H1 (cell line): ENCODE data around the gene MFSD2B. TPM values are rescaled to one million over a fixed set of nuclear protein-coding genes. Genes with fewer than 3 reads are reported as not detected.

Source experiments
- CTCF ChIA-PET: fragments of 300-600 bp; sonication (Branson Sonifier 250); formaldehyde crosslinking; loops from one replicate; lab custom pipeline; 2021; ENCODE audit not compliant: partially characterized antibody; lab: Charles Lee
- POLR2A ChIA-PET: fragments of 300-600 bp; sonication (Branson Sonifier 250); formaldehyde crosslinking; loops from one replicate; lab custom pipeline; 2021; ENCODE audit warnings: inconsistent platforms; ENCODE audit not compliant: partially characterized antibody; lab: Charles Lee
- DNase-seq, 2 experiments: peaks; one replicate each; pipeline versions ENCODE4 v3.0.0 to v3.0.0-alpha.2; 2010 to 2022; ENCODE audit warnings: low spot score in 2 of 2, low read depth in 1 of 2, mixed read lengths in 1 of 2
- FAIRE-seq: peaks from 2 replicates; lab custom pipeline; 2011; peaks lifted over from hg19 to GRCh38; lab: Jason Lieb, UNC
- H2AFZ ChIP-seq: 2 replicates; pipeline ENCODE4 v1.8.1; 2012; ENCODE audit warnings: low read length, inconsistent platforms
- H2AK5ac ChIP-seq: 2 replicates; pipeline ENCODE4 v1.6.1; 2013; ENCODE audit warnings: low read depth, low read length
- H2BK120ac ChIP-seq: replicated peaks from 2 replicates; pipeline ENCODE3; 2013; ENCODE audit warnings: low read depth, low read length, inconsistent platforms
- H2BK12ac ChIP-seq: 2 replicates; pipeline ENCODE4 v1.6.1; 2013; ENCODE audit warnings: low read depth, low read length
- H2BK15ac ChIP-seq: 2 replicates; pipeline ENCODE4 v1.6.1; 2013; ENCODE audit warnings: low read length
- H2BK20ac ChIP-seq: 2 replicates; pipeline ENCODE4 v1.6.1; 2013; ENCODE audit warnings: low read length
- H2BK5ac ChIP-seq: 2 replicates; pipeline ENCODE4 v1.6.1; 2013; ENCODE audit warnings: low read depth, low read length
- H3K14ac ChIP-seq: 2 replicates; pipeline ENCODE4 v1.6.1; 2013; ENCODE audit warnings: inconsistent platforms; ENCODE audit not compliant: insufficient read length
- H3K18ac ChIP-seq: 2 replicates; pipeline ENCODE4 v1.6.1; 2013; ENCODE audit warnings: low read length; ENCODE audit errors: extremely low read depth
- H3K23ac ChIP-seq: 2 replicates; pipeline ENCODE4 v1.6.1; 2013; ENCODE audit warnings: inconsistent platforms; ENCODE audit not compliant: insufficient read length
- H3K23me2 ChIP-seq: 2 replicates; pipeline ENCODE4 v1.6.1; 2013; ENCODE audit warnings: low read depth, low read length
- H3K27ac ChIP-seq: 2 replicates; pipeline ENCODE4 v1.6.1; 2011; ENCODE audit warnings: low read depth, low read length, inconsistent platforms
- H3K27me3 ChIP-seq, 4 experiments: replicated peaks in 1 of 4; 1 replicate in 1 of 4; 2 replicates in 3 of 4; pipeline versions ENCODE4 v1.6.1 to v1.8.1; 2011 to 2013; ENCODE audit warnings: low read length in 3 of 4, mild to moderate bottlenecking in 3 of 4, inconsistent platforms in 2 of 4, mixed read lengths in 2 of 4, moderate library complexity in 1 of 4; ENCODE audit not compliant: control insufficient read depth in 3 of 4, insufficient read depth in 3 of 4; ENCODE audit errors: extremely low read depth in 1 of 4
- H3K36me3 ChIP-seq, 4 experiments: 2 replicates each; pipeline versions ENCODE4 v1.6.1 to v1.8.1; 2011 to 2013; ENCODE audit warnings: mild to moderate bottlenecking in 4 of 4, low read length in 3 of 4, moderate library complexity in 2 of 4, control low read depth in 1 of 4, inconsistent platforms in 1 of 4; ENCODE audit not compliant: insufficient read depth in 4 of 4, control insufficient read depth in 2 of 4
- H3K4ac ChIP-seq: replicated peaks from 2 replicates; pipeline ENCODE3; 2013; ENCODE audit warnings: low read length, low read depth, mixed read lengths, inconsistent platforms; ENCODE audit not compliant: insufficient read length
- H3K4me1 ChIP-seq, 4 experiments: replicated peaks in 1 of 4; 1 replicate in 1 of 4; 2 replicates in 3 of 4; pipeline versions ENCODE4 v1.6.1 to v1.8.1; 2011 to 2013; ENCODE audit warnings: low read length in 3 of 4, inconsistent platforms in 2 of 4, mixed read lengths in 1 of 4; ENCODE audit not compliant: insufficient read depth in 4 of 4, control insufficient read depth in 3 of 4
- H3K4me2 ChIP-seq, 2 experiments: 2 replicates each; pipeline versions ENCODE4 v1.6.1 to v1.8.1; 2011 to 2013; ENCODE audit warnings: low read depth in 2 of 2, low read length in 2 of 2, control low read depth in 1 of 2, inconsistent platforms in 1 of 2, mild to moderate bottlenecking in 1 of 2; ENCODE audit not compliant: insufficient read depth in 1 of 2
- H3K4me3 ChIP-seq, 4 experiments: fragments of 200-600, 300-600 bp in 1 of 4; sonication (generic), shearing (Covaris generic), sonication (Bioruptor Twin) in 1 of 4; 2 replicates each; pipeline versions ENCODE4 v1.5.1 to v1.8.1; 2011 to 2016; ENCODE audit warnings: low read length in 4 of 4, low read depth in 3 of 4, control low read depth in 2 of 4, inconsistent platforms in 2 of 4, mild to moderate bottlenecking in 2 of 4, mixed read lengths in 1 of 4, moderate library complexity in 1 of 4; ENCODE audit not compliant: insufficient read depth in 2 of 4; ENCODE audit errors: extremely low read depth in 1 of 4
- H3K56ac ChIP-seq: replicated peaks from 2 replicates; pipeline ENCODE3; 2013; ENCODE audit warnings: low read depth, mild to moderate bottlenecking, mixed read lengths, low read length, inconsistent platforms; ENCODE audit not compliant: insufficient read length
- H3K79me1 ChIP-seq: 2 replicates; pipeline ENCODE4 v1.6.1; 2013; ENCODE audit warnings: low read depth, low read length, control low read depth
- H3K79me2 ChIP-seq, 2 experiments: 2 replicates each; pipeline versions ENCODE4 v1.6.1 to v1.8.1; 2012 to 2013; ENCODE audit warnings: low read length in 2 of 2, mild to moderate bottlenecking in 2 of 2, inconsistent platforms in 1 of 2; ENCODE audit not compliant: insufficient read depth in 2 of 2, control insufficient read depth in 1 of 2
- H3K9ac ChIP-seq, 4 experiments: replicated peaks in 1 of 4; 1 replicate in 1 of 4; 2 replicates in 3 of 4; pipeline versions ENCODE4 v1.6.1 to v1.8.1; 2011 to 2013; ENCODE audit warnings: low read depth in 3 of 4, low read length in 3 of 4, control low read depth in 2 of 4, mild to moderate bottlenecking in 2 of 4, moderate library complexity in 2 of 4, inconsistent platforms in 1 of 4; ENCODE audit errors: extremely low read depth in 1 of 4
- H3K9me3 ChIP-seq, 2 experiments: 2 replicates each; pipeline versions ENCODE4 v1.6.1 to v1.8.1; 2012 to 2013; ENCODE audit warnings: mild to moderate bottlenecking in 2 of 2, moderate library complexity in 2 of 2, control low read depth in 1 of 2, inconsistent platforms in 1 of 2, low read depth in 1 of 2, low read length in 1 of 2, mixed read lengths in 1 of 2; ENCODE audit not compliant: insufficient read depth in 2 of 2
- H4K20me1 ChIP-seq, 2 experiments: replicated peaks in 1 of 2; 2 replicates each; pipeline versions ENCODE3 to v1.8.1; 2011 to 2013; ENCODE audit warnings: inconsistent platforms in 2 of 2, low read length in 2 of 2, mild to moderate bottlenecking in 1 of 2; ENCODE audit not compliant: insufficient read depth in 2 of 2, control insufficient read depth in 1 of 2
- H4K5ac ChIP-seq: 2 replicates; pipeline ENCODE4 v1.6.1; 2013; ENCODE audit warnings: low read length, low read depth, mixed read lengths, inconsistent platforms; ENCODE audit not compliant: insufficient read length
- H4K8ac ChIP-seq: 2 replicates; pipeline ENCODE4 v1.8.0; 2013; ENCODE audit warnings: mild to moderate bottlenecking, moderate library complexity, low read length, inconsistent platforms; ENCODE audit not compliant: insufficient read depth; ENCODE audit errors: extremely low read depth
- H4K91ac ChIP-seq: replicated peaks from 2 replicates; pipeline ENCODE3; 2013; ENCODE audit warnings: low read length, mixed read lengths, inconsistent platforms; ENCODE audit not compliant: insufficient read length
- ASH2L ChIP-seq: fragments of 200-600, 300-600 bp; sonication (generic); IDR thresholded peaks from one replicate; pipeline ENCODE4 v1.7.1; 2017; ENCODE audit warnings: low read length
- BACH1 ChIP-seq: IDR thresholded peaks from 2 replicates; pipeline ENCODE4 v1.6.1; 2012; ENCODE audit warnings: low read length, improper control_type of control experiment
- CBX8 ChIP-seq: fragments of 300-800, 300-1000 bp; sonication (generic); IDR thresholded peaks from 2 replicates; pipeline ENCODE4 v1.7.1; 2016; ENCODE audit warnings: low read depth, low read length, borderline replicate concordance
- CEBPB ChIP-seq: IDR thresholded peaks from 2 replicates; pipeline ENCODE4 v1.6.1; 2012; ENCODE audit warnings: low read depth, low read length
- CHD1 ChIP-seq: IDR thresholded peaks from 2 replicates; pipeline ENCODE4 v1.6.1; 2012; ENCODE audit warnings: low read depth, low read length, improper control_type of control experiment
- CREB1 ChIP-seq: IDR thresholded peaks from 2 replicates; pipeline ENCODE4 v1.6.1; 2012; ENCODE audit warnings: inconsistent platforms
- HDAC6 ChIP-seq: IDR thresholded peaks from one replicate; pipeline ENCODE4 v1.7.1; 2012; ENCODE audit warnings: low read depth, mild to moderate bottlenecking, inconsistent platforms, low read length, moderate library complexity
- KDM1A ChIP-seq: fragments of 200-600, 300-600 bp; sonication (generic); IDR thresholded peaks from 2 replicates; pipeline ENCODE4 v1.7.1; 2016; ENCODE audit warnings: mild to moderate bottlenecking, low read length, borderline replicate concordance
- POLR2AphosphoS5 ChIP-seq: IDR thresholded peaks from 2 replicates; pipeline ENCODE4 v1.6.1; 2011; ENCODE audit warnings: low read depth, low read length
- RBBP5 ChIP-seq: IDR thresholded peaks from 2 replicates; pipeline ENCODE4 v1.7.1; 2012; ENCODE audit warnings: low read depth, mild to moderate bottlenecking, inconsistent platforms, low read length, moderate library complexity, borderline replicate concordance
- RNF2 ChIP-seq: fragments of 200-900, 300-1000 bp; sonication (generic); IDR thresholded peaks from 2 replicates; pipeline ENCODE4 v1.7.1; 2016; ENCODE audit warnings: borderline replicate concordance, low read depth, mild to moderate bottlenecking, antibody characterized with exemption, low read length; ENCODE audit not compliant: poor library complexity, severe bottlenecking; ENCODE audit errors: missing control alignments
- SIN3A ChIP-seq, 2 experiments: IDR thresholded peaks in 1 of 2; conservative IDR thresholded peaks in 1 of 2; 2 replicates each; pipeline ENCODE4 v1.6.1; 2011 to 2012; ENCODE audit warnings: low read length in 2 of 2, improper control_type of control experiment in 1 of 2, low read depth in 1 of 2, mild to moderate bottlenecking in 1 of 2
- SIRT6 ChIP-seq: IDR thresholded peaks from one replicate; pipeline ENCODE4 v1.7.1; 2012; ENCODE audit warnings: low read length, inconsistent platforms
- SP2 ChIP-seq: IDR thresholded peaks from 2 replicates; pipeline ENCODE4 v1.6.1; 2012; ENCODE audit warnings: mild to moderate bottlenecking, low read length, inconsistent platforms
- TAF1 ChIP-seq: IDR thresholded peaks from 2 replicates; pipeline ENCODE4 v1.6.1; 2011; ENCODE audit warnings: mild to moderate bottlenecking, low read depth, low read length
- WGBS, 2 experiments: shearing (Covaris generic) in 1 of 2; methylation state at CpG; one replicate each; pipeline versions ENCODE4 v1.1.6 to v1.1.7; 2013 to 2015; ENCODE audit warnings: low lambda C conversion rate in 2 of 2, mixed read lengths in 2 of 2, inconsistent platforms in 1 of 2, low coverage in 1 of 2, missing lambda C conversion rate in 1 of 2; ENCODE audit not compliant: insufficient replicate concordance in 2 of 2, insufficient coverage in 1 of 2, insufficient read length in 1 of 2; ENCODE audit errors: extremely low coverage in 1 of 2, missing lambda C conversion rate in 1 of 2; 5-methylcytosine and 5-hydroxymethylcytosine counted together
- polyA plus RNA-seq, 7 experiments: library from polyadenylated mRNA; depleted of rRNA in 3 of 7; stranded (reverse) in 5 of 7; unstranded in 2 of 7; fragments of >200 nt in 5 of 7; fragments of 200-250 nt in 2 of 7; gene quantifications; 1 replicate in 5 of 7; 2 replicates in 1 of 7; 4 replicates in 1 of 7; pipeline versions ENCODE4 v1.2.1 to v1.2.3, GENCODE V29; 2011 to 2013; ENCODE audit warnings: missing spikeins in 2 of 7, mixed read lengths in 2 of 7
- total RNA-seq: library from RNA; stranded (reverse); fragmentation: NEBNext Ultra II Directional; extraction: Animal tissue kit (Norgen Biotek cat#: 25700); gene quantifications from 2 replicates; pipeline ENCODE4 v1.2.1, GENCODE V29; 2021

The MFSD2B gene
- total and polyA plus RNA-seq, 2 of the 8 experiments (the other 6 are each of a cell fraction or from before 2014, with no cell fraction given): 0.33 to 0.48 TPM

DNA sequence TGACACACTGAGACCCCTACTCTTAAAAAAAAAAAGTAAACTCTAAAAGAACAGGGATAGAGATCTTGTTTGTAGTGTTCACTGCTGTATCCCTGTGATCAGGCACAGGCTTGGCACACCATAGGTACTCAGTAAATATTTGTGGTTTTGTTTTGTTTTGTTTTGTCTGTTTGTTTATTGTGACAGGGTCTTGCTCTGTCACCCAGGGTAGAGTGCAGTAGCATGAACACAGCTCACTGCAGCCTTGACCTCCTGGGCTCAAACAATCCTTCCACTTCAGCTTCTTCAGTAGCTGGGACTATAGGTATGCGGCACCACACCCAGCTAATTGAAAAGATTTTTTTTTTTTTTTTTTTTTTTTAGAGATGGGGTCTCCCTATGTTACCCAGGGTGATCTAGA lies 43.1 kb downstream of the MFSD2B start:
- peaks cover 0 to 8% (median 0%) of the 10 kb centered on the region in 4 experiments; a peak in 1 of 8 replicates for H3K36me3 ChIP-seq
- H3K18ac ChIP-seq: no peak overlapping the region
- H2AFZ ChIP-seq: no peak overlapping the region
- H3K4ac ChIP-seq: no peak overlapping the region
- FAIRE-seq (no peak), DNase-seq (no peak)
- H2BK12ac ChIP-seq: no peak overlapping the region
- no peak overlapping the region for H3K14ac ChIP-seq
- no peak overlapping the region for H4K5ac ChIP-seq
- H3K79me1 ChIP-seq: no peaks in the 10 kb centered on the region
- no peak overlapping the region for H2BK120ac ChIP-seq
- H3K27ac ChIP-seq: no peak overlapping the region
- no peak overlapping the region for H3K4me2 ChIP-seq
- WGBS, 2 experiments: 100% methylated on average over 1 of the region's 1 CpG; no CpG with 5 or more reads in 1 of the 2 experiments
- peaks cover 2 to 4% of the 10 kb centered on the region in 2 experiments for H4K20me1 ChIP-seq
- H3K9ac ChIP-seq: no peak overlapping the region
- no peak overlapping the region for H3K23ac ChIP-seq
- no peak overlapping the region for H4K8ac ChIP-seq
- no peak overlapping the region for H2BK20ac ChIP-seq
- no peak overlapping the region for H2BK15ac ChIP-seq
- no peak overlapping the region for H2AK5ac ChIP-seq
- no peak overlapping the region for H2BK5ac ChIP-seq
- no peak overlapping the region for H3K4me3 ChIP-seq
- H3K9me3 ChIP-seq: no peaks in the 10 kb centered on the region
- H3K23me2 ChIP-seq: peaks cover 4% of the 10 kb centered on the region; the same call in 1 of the 2 replicates
- ChIA-PET CTCF (interaction anchor here (0.8 to 3.9 kb wide), 3 partner anchors 8 to 31 kb away, joined by 3 to 27 read pairs (median 4); partner anchors contain the start of gene TP53I3), POLR2A (interaction anchor here (0.7 to 1.8 kb wide), 5 partner anchors 14 to 294 kb away, joined by 3 to 5 read pairs (median 4); no protein-coding TSS in a partner anchor)
- no peaks in the 10 kb centered on the region for H3K27me3 ChIP-seq
- H4K91ac ChIP-seq: no peak overlapping the region
- peaks cover 0 to 8% (median 4%) of the 10 kb centered on the region in 4 experiments; a peak in 4 of 7 replicates for H3K4me1 ChIP-seq
- H3K79me2 ChIP-seq: 0 out of 4 replicates have a peak, but pooled peaks cover 0 to 6% of the 10 kb centered on the region in 2 experiments
- no peak overlapping the region for H3K56ac ChIP-seq
- TF ChIP-seq RBBP5: no peak
- TF ChIP-seq CREB1: no peak
- TF ChIP-seq HDAC6: no peak
- TF ChIP-seq SP2: no peak
- TF ChIP-seq KDM1A: no peak
- TF ChIP-seq BACH1: no peak
- no peak for TF ChIP-seq CHD1
- no peak for TF ChIP-seq CEBPB
- no peak for TF ChIP-seq SIRT6
- TF ChIP-seq RNF2: no peak
- TF ChIP-seq POLR2AphosphoS5: no peak
- no peak for TF ChIP-seq CBX8
- TF ChIP-seq TAF1: no peak
- no peak for TF ChIP-seq SIN3A (conservative IDR thresholded peaks at IDR 0.05 in 1 of 2, IDR thresholded peaks at IDR 0.05 in 1 of 2; ENCODE audit: low read depth in 1 of 2, low read length in 2 of 2)
- no peak for TF ChIP-seq ASH2L
